ENCODE results near the gene PDZD8.

The PDZD8 gene

GRCh38 chr10:117254338-117254737 lies 120.9 kb downstream of the PDZD8 start:
- ATAC-seq = no peak

GRCh38 chr10:117253908-117254307 lies 121.3 kb downstream of the PDZD8 start:
- no peak for ATAC-seq

More at GRCh38 chr10:117254338-117254737, 120.9 kb downstream of the PDZD8 start:
- TF ChIP-seq POU6F1 (CRISPR knock-in tag; IDR thresholded peaks at IDR 0.05; ENCODE audit: borderline replicate concordance, low read depth) (no peak), ESRRG (CRISPR knock-in tag; IDR thresholded peaks at IDR 0.05) (no peak), TCF4 (CRISPR knock-in tag; IDR thresholded peaks at IDR 0.05; ENCODE audit: borderline replicate concordance) (no peak), BACH2 (CRISPR knock-in tag; IDR thresholded peaks at IDR 0.05; ENCODE audit: borderline replicate concordance) (no peak), CSRNP3 (CRISPR knock-in tag; IDR thresholded peaks at IDR 0.05) (no peak), ZFP3 (CRISPR knock-in tag; IDR thresholded peaks at IDR 0.05) (no peak), ZNF565 (CRISPR knock-in tag; conservative IDR thresholded peaks at IDR 0.05; ENCODE audit: low read depth) (no peak), CSDC2 (CRISPR knock-in tag; IDR thresholded peaks at IDR 0.05) (no peak), OSR1 (CRISPR knock-in tag; IDR thresholded peaks at IDR 0.05) (no peak), RARB (CRISPR knock-in tag; IDR thresholded peaks at IDR 0.05) (no peak), TSHZ2 (CRISPR knock-in tag; IDR thresholded peaks at IDR 0.05) (no peak)

GRCh38 chr10:117250411-117250810 lies 124.8 kb downstream of the PDZD8 start:
- TF ChIP-seq CSRNP3 (CRISPR knock-in tag; IDR thresholded peaks at IDR 0.05) (no peak), TOX (CRISPR knock-in tag; IDR thresholded peaks at IDR 0.05; ENCODE audit: borderline replicate concordance) (no peak), ZNF70 (CRISPR knock-in tag; IDR thresholded peaks at IDR 0.05) (no peak), ZFP3 (CRISPR knock-in tag; IDR thresholded peaks at IDR 0.05) (no peak), BACH2 (CRISPR knock-in tag; IDR thresholded peaks at IDR 0.05; ENCODE audit: borderline replicate concordance) (no peak), TSHZ2 (CRISPR knock-in tag; IDR thresholded peaks at IDR 0.05) (no peak), OSR1 (CRISPR knock-in tag; IDR thresholded peaks at IDR 0.05) (no peak), POU6F1 (CRISPR knock-in tag; IDR thresholded peaks at IDR 0.05; ENCODE audit: borderline replicate concordance, low read depth) (no peak), ARNTL (CRISPR knock-in tag; IDR thresholded peaks at IDR 0.05; ENCODE audit: borderline replicate concordance, low read depth) (no peak), SNAI2 (CRISPR knock-in tag; IDR thresholded peaks at IDR 0.05) (no peak), CREB5 (CRISPR knock-in tag; IDR thresholded peaks at IDR 0.05; ENCODE audit: low read depth) (no peak)
- ATAC-seq = no peak

More at GRCh38 chr10:117253908-117254307, 121.3 kb downstream of the PDZD8 start:
- TF ChIP-seq ZC3H10 (CRISPR knock-in tag; IDR thresholded peaks at IDR 0.05) (no peak), PATZ1 (CRISPR knock-in tag; IDR thresholded peaks at IDR 0.05; ENCODE audit: borderline replicate concordance) (no peak)
